Measurements from ENCODE around the gene WDFY4.

Gene WDFY4

GRCh38 chr10:48714088-48714487 is 29.4 kb downstream of the WDFY4 start:
- ATAC-seq (no peak), DNase-seq (no peak)

- ATAC-seq (no peak), DNase-seq (no peak)
Measured at GRCh38 chr10:48716416-48716815, 31.7 kb downstream of the WDFY4 start.

DNA sequence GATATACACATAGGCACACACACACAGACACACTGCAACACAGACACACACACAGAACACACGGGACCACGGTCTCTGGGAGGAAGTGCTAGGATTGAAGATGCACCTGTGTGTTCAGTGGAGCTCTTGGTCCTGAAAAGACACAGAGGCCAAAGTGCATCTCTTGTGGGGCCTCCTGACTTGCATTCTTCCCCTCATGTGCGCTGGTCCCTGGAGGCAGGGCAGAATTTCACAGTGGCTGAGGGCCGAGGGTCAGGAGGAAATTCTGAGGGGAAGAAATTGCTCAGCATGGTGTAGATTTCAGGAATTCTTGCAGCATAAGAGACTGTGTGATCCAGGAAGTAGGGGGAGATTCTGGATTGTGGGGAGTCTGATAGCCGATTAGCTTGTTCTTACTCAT is 35.9 kb downstream of the WDFY4 start:
- ATAC-seq (no peak), DNase-seq (no peak)

DNA sequence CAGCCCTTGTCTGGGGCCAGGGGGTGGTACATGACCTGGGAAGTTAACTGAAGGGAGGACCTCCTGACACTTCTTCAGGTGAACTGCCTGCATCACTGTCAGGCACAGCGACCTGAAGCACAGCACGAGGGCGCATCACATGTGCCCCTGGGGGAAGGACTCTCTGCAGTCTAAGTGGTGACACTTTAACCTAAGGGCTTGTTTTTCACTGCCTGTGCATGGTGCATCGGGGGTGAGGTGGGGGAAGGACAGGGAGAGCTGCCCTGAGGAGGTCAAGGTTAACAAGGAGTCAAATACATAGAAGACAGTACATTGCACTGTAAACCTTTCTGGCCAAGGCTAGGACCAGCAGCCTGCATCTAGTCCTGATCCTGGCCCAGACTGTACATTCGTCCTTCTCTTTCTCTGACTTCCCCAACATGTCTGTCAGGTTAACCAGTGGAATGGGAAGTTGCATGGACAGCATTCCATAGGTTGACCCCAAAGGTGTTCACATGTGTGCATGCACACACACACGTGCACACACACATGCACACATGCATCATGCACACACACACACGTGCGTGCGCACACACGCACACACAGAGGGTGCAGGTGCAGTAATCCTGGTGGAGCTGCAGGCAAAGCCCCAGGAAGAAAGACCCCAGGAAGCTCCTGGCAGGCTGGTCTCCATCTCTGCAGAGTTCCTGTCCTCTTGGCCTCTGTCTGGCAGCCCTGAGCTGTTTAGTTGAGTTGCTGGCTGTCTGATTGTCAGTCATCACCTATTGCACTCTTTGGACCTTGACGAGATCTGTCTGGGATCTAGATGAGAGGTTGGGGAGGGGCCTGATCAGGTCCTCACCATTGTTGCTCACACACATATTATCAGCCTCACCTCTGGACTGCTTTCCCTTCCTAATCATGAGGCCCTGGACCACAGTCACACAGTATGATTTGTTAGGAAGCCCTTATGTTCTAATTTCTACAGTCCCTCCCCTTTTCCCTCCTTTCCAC is 37.8 kb downstream of the WDFY4 start:
- no peak for ATAC-seq
- no peak for DNase-seq

- no peak for ATAC-seq
- no peak for DNase-seq
Measured at GRCh38 chr10:48724127-48724526, 39.5 kb downstream of the WDFY4 start.

DNA sequence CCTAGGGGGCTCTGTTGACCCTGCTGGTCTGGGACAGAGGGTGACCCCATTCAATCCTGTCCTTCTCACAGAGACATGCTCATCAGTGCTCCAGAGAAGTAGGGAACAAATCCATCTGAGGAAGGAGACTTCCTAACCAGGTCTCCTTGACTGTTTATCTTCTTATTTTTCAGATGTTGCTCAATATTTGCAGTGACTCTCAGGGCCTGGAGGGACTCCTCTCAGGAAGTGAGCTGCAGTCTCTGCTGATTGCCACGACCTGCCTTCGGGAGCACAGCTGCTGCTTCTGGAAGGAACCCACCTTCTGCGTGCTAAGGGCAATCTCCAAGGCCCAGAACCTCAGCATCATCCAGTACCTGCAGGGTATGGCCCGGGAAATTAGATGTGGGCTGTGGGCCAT is 41.0 kb downstream of the WDFY4 start:
- ATAC-seq (no peak), DNase-seq (no peak)

DNA sequence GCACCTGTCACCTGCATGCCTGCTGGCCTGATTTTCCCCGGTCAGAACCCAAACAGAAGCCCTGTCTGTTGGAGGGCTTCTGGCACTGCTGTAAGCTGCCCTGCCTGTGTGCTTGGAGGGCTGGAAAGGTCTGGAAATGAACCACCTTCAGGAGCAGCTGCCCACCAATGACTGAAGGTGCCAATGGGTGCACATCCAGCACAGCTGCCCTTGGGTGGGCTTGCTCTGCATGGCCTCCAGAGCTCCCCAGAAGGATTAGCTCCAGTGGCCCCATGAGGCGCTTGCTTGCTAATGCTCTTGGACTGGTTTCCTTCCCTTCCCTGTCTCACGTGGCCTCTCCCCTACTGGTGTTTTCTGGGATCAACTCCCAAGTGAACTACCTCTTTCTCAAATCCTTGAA is 43.2 kb downstream of the WDFY4 start:
- no peak for ATAC-seq
- DNase-seq: no peak

GRCh38 chr10:48729222-48729621 is 44.5 kb downstream of the WDFY4 start:
- no peak for ATAC-seq
- no peak for DNase-seq

DNA sequence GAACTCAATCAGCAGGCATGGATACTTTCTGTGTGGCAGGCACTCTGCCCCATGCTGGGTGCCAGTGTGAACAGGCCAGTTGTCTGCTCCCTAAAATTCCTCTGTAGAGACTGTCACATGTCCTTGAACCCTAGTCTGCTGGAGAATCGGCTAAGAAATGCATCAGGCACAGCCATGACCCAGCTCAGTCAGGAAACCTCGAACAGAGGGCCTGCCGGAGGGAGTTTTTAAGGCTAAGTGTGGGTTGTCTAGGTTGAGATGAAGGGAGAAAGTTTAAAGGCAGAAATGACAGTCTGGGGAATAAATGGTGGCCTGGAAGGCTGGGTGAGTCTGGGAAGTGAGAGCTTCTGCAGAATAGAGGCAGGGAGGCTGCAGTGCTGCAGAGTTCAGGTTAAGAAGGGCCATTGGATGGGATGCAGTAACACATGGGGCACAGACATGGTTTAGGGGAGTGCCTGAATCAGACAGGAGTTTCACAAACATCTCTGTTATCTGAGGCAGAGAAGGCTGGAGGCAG is 45.3 kb downstream of the WDFY4 start:
- ATAC-seq (no peak), DNase-seq (no peak)

DNA sequence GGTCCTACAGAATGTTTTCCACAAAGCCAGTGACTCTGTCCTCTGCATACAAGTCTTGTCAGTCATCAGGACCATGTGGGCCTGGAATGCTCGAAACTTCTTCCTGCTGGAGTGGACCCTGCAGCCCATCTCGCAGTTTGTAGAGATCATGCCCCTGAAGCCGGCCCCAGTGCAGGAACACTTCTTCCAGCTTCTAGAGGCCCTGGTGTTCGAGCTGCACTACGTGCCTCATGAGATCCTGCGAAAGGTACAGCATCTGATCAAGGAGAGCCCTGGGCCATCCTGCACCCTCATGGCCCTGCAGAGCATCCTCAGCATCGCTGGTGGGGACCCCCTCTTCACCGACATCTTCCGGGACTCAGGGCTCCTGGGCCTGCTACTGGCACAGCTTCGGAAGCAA is 46.5 kb downstream of the WDFY4 start:
- no peak for ATAC-seq
- no peak for DNase-seq

DNA sequence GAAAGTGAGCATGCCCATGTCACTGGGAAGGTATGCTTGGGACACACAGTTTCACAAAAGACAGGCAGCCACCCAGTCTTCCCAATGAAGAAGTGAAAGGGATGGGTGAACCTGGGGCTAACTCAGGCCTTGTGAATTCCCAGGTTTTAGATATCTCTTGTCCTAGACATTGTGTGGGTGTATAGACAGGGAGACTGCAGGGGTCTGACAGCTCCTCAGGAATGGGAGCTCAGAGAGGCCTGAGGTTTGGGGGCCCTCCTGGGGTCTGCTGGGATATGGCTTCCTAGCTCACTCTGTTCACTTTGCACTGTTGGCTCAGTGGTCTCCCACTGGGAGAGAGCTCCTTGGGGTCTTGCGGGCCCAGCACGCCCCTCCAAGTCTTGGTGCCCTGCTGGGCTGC is 47.0 kb downstream of the WDFY4 start:
- no peak for ATAC-seq
- DNase-seq: no peak

DNA sequence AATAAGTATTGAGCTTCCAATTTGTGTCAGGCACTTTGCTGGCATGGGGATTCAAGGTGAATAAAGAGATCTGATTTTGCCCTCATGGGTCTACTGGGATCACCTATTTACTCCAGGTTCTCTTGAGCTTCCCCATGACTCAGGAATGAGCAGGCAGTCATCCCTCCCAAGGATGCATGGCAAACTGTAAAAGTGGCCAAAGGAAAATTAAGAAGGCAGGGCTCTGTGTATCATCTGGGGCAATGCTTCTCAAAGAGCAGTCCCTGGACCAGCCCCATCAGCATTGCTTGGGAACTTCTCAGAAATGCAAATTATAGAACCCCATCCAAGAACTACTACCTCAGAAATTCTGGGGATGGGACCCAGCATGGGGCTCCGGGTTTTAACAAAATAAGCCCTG is 48.7 kb downstream of the WDFY4 start:
- ATAC-seq (no peak), DNase-seq (no peak)

GRCh38 chr10:48735836-48736390 is 51.2 kb downstream of the WDFY4 start:
- no peak for DNase-seq
- ATAC-seq: no peak

GRCh38 chr10:48736596-48736995 is 51.9 kb downstream of the WDFY4 start:
- DNase-seq: no peak
- ATAC-seq: no peak

- no peak for ATAC-seq
- DNase-seq: no peak
Measured at GRCh38 chr10:48737886-48738285, 53.2 kb downstream of the WDFY4 start.

DNA sequence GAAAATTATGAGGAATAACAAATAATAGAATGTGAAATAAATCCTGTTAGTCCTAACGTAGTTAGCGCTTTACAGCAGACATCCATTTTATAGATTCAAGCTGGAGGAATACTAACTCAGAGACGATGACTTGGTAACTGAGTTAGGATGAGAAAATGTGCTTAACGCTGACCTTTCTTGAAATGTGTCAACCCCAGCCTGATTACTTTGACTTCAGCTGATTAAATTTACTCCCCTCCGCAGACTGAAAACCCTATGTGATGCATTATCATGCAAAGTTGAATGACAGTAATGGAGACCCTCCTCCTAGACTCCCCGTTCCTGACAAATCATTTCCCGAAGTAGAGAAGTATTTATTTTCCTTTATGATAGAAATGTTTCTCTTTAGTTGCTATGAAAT is 54.5 kb downstream of the WDFY4 start:
- DNase-seq (no peak), ATAC-seq (no peak)

GRCh38 chr10:48740015-48740707 is 55.5 kb downstream of the WDFY4 start:
- no peak for DNase-seq
- ATAC-seq: no peak

- ATAC-seq: no peak
- no peak for DNase-seq
Measured at GRCh38 chr10:48740988-48741387, 56.3 kb downstream of the WDFY4 start.

DNA sequence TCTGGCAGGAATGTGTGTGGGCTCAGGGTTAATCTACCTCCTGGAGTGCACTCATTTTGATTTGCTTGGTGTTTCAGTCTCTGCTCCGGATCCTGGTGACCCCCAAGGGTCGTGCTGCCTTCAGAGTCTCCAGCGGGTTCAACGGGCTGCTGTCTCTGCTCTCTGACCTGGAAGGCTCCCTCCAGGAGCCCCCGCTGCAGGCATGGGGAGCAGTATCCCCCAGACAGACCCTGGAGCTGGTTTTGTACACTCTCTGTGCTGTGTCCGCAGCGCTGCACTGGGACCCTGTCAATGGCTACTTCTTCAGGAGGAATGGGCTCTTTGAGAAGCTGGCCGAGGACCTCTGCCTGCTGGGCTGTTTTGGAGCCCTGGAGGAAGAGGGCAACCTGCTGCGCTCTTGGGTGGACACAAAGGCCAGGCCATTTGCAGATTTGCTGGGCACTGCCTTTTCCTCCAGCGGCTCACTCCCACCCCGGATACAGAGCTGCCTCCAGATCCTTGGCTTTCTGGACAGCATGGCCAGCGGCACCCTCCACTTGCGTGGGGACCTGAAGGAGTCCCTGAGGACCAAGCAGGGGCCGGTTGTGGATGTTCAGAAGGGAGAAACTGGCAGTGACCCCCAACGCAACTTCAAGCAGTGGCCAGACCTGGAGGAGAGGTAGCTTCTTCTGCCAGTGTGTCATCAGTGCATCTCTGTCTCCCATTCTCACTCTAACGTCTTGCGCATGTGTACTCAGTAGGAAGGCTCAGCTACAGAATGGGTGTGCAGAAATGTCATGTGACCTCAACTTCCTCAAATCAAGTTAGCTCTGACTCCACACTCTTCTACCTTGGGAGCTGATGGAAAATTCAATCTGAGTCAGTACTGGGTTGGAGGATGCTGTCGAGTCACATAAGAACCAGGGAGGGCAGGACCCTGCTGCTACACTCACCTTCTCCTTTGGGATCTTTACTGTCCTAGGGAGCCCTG is 58.5 kb downstream of the WDFY4 start:
- ATAC-seq (no peak), DNase-seq (no peak)

- no peak for DNase-seq
- no peak for ATAC-seq
Measured at GRCh38 chr10:48744587-48744986, 59.9 kb downstream of the WDFY4 start.

- ATAC-seq (no peak), DNase-seq (no peak)
Measured at GRCh38 chr10:48745662-48746245, 61.1 kb downstream of the WDFY4 start.
